Transverse colon (tissue), 3 donors: Measurements from ENCODE around the gene RHOXF2B.

ENCODE experiments used
- POLR2A ChIP-seq: fragments of 450-650 bp; IDR thresholded peaks from one replicate; pipeline ENCODE4 v1.6.1; 2016; ENCODE audit warnings: antibody characterized with exemption, mild to moderate bottlenecking, moderate library complexity
- TF ChIP-seq, protein P1 (sequence below), 5 experiments: fragments of 200-600 bp in 3 of 5; fragments of 450-650 bp in 2 of 5; sonication (generic) in 3 of 5; IDR thresholded peaks; 1 replicate in 2 of 5; 2 replicates in 3 of 5; pipeline ENCODE4 v1.5.1; 2016 to 2017; ENCODE audit warnings: antibody characterized with exemption in 5 of 5, inconsistent platforms in 3 of 5, mild to moderate bottlenecking in 2 of 5, moderate library complexity in 1 of 5

DNA sequence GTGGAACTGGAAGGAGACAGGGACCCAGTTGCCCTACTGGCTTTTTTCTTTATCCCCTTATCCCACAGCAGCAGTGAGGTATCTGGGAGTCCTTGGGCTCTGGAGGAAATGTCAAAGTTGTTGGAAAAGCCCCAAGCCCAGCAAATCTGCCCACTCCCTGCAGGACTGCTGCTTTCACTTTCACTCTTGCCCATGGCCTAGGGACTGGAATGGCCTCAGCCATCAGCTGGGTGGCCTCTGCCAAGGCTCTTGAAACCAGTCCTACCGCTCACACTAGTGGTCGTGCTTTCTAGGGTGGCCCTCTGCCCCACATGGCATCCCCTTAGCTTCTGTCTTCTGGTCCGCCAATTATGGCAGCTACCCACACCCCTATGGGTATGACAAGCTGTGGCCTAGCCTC, 48.0 kb upstream of the RHOXF2B start:
- TF ChIP-seq, protein P1, sequence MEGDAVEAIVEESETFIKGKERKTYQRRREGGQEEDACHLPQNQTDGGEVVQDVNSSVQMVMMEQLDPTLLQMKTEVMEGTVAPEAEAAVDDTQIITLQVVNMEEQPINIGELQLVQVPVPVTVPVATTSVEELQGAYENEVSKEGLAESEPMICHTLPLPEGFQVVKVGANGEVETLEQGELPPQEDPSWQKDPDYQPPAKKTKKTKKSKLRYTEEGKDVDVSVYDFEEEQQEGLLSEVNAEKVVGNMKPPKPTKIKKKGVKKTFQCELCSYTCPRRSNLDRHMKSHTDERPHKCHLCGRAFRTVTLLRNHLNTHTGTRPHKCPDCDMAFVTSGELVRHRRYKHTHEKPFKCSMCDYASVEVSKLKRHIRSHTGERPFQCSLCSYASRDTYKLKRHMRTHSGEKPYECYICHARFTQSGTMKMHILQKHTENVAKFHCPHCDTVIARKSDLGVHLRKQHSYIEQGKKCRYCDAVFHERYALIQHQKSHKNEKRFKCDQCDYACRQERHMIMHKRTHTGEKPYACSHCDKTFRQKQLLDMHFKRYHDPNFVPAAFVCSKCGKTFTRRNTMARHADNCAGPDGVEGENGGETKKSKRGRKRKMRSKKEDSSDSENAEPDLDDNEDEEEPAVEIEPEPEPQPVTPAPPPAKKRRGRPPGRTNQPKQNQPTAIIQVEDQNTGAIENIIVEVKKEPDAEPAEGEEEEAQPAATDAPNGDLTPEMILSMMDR (IDR thresholded peaks at IDR 0.05): no peak
- no peak for TF ChIP-seq POLR2A
